IPS-18a (cell line): ENCODE data around the gene SMAD4.

Experiments used
- H3K27ac ChIP-seq: one replicate; pipeline ENCODE4 v1.5.1; 2013; ENCODE audit warnings: low read length
- H3K27me3 ChIP-seq: one replicate; pipeline ENCODE4 v1.6.1; 2013; ENCODE audit warnings: mild to moderate bottlenecking, low read length; ENCODE audit not compliant: control insufficient read depth, insufficient read depth
- H3K36me3 ChIP-seq: one replicate; pipeline ENCODE4 v1.6.1; 2013; ENCODE audit warnings: low read depth, low read length; ENCODE audit not compliant: control insufficient read depth
- H3K4me1 ChIP-seq: one replicate; pipeline ENCODE4 v1.6.1; 2013; ENCODE audit warnings: low read depth, low read length; ENCODE audit not compliant: control insufficient read depth
- H3K4me3 ChIP-seq: one replicate; pipeline ENCODE4 v1.5.1; 2013; ENCODE audit warnings: low read length
- H3K9ac ChIP-seq: one replicate; pipeline ENCODE4 v1.6.1; 2013; ENCODE audit warnings: mild to moderate bottlenecking, low read length, moderate library complexity
- H3K9me3 ChIP-seq: one replicate; pipeline ENCODE4 v1.6.1; 2013; ENCODE audit warnings: low read depth, low read length; ENCODE audit not compliant: control insufficient read depth

Gene SMAD4

GRCh38 chr18:51122266-51123045, 92.4 kb downstream of the SMAD4 start:
- no peaks in the 10 kb centered on the region for H3K36me3 ChIP-seq
- H3K9me3 ChIP-seq = no peaks in the 10 kb centered on the region
- H3K27me3 ChIP-seq = no peaks in the 10 kb centered on the region
- no peak overlapping the region for H3K27ac ChIP-seq
- no peak overlapping the region for H3K4me3 ChIP-seq
- H3K4me1 ChIP-seq = peaks cover 3% of the 10 kb centered on the region
- H3K9ac ChIP-seq = no peak overlapping the region

GRCh38 chr18:51123046-51123395, 93.0 kb downstream of the SMAD4 start:
- Histone ChIP-seq H3K4me3 (no peak overlapping the region), H3K9ac (no peak overlapping the region), H3K9me3 (no peaks in the 10 kb centered on the region)

GRCh38 chr18:51123481-51123880, 93.5 kb downstream of the SMAD4 start:
- no peaks in the 10 kb centered on the region for H3K27me3 ChIP-seq
- no peak overlapping the region for H3K9ac ChIP-seq

More at GRCh38 chr18:51123046-51123395, 93.0 kb downstream of the SMAD4 start:
- Histone ChIP-seq H3K27ac (no peak overlapping the region), H3K27me3 (no peaks in the 10 kb centered on the region), H3K4me1 (peaks cover 3% of the 10 kb centered on the region), H3K36me3 (no peaks in the 10 kb centered on the region)

GRCh38 chr18:51123936-51124486, 94.0 kb downstream of the SMAD4 start:
- H3K9ac ChIP-seq = no peak overlapping the region
- H3K4me1 ChIP-seq = peaks cover 3% of the 10 kb centered on the region
- no peak overlapping the region for H3K4me3 ChIP-seq
- H3K27ac ChIP-seq = no peak overlapping the region
- H3K36me3 ChIP-seq = no peaks in the 10 kb centered on the region
- H3K9me3 ChIP-seq = no peaks in the 10 kb centered on the region
- H3K27me3 ChIP-seq = no peaks in the 10 kb centered on the region

More at GRCh38 chr18:51123481-51123880, 93.5 kb downstream of the SMAD4 start:
- H3K36me3 ChIP-seq = no peaks in the 10 kb centered on the region
- H3K4me3 ChIP-seq = no peak overlapping the region
- H3K9me3 ChIP-seq = no peaks in the 10 kb centered on the region
- peaks cover 3% of the 10 kb centered on the region for H3K4me1 ChIP-seq
- no peak overlapping the region for H3K27ac ChIP-seq

- Histone ChIP-seq H3K27me3 (no peaks in the 10 kb centered on the region), H3K36me3 (no peaks in the 10 kb centered on the region), H3K4me3 (no peak overlapping the region), H3K9ac (no peak overlapping the region), H3K9me3 (no peaks in the 10 kb centered on the region), H3K27ac (no peak overlapping the region), H3K4me1 (peaks cover 3% of the 10 kb centered on the region)
These were observed 96.0 kb downstream of the SMAD4 start for GRCh38 chr18:51125976-51126375.

- no peaks in the 10 kb centered on the region for H3K27me3 ChIP-seq
- H3K9ac ChIP-seq = no peak overlapping the region
- no peaks in the 10 kb centered on the region for H3K4me1 ChIP-seq
- no peak overlapping the region for H3K4me3 ChIP-seq
- H3K36me3 ChIP-seq = no peaks in the 10 kb centered on the region
- no peaks in the 10 kb centered on the region for H3K9me3 ChIP-seq
- H3K27ac ChIP-seq = no peak overlapping the region
These were observed 97.7 kb downstream of the SMAD4 start for GRCh38 chr18:51127664-51128063.

- Histone ChIP-seq H3K36me3 (no peaks in the 10 kb centered on the region), H3K4me1 (no peaks in the 10 kb centered on the region), H3K9me3 (no peaks in the 10 kb centered on the region), H3K9ac (no peak overlapping the region), H3K4me3 (no peak overlapping the region), H3K27ac (no peak overlapping the region), H3K27me3 (no peaks in the 10 kb centered on the region)
These were observed 98.5 kb downstream of the SMAD4 start for GRCh38 chr18:51128533-51128932.

- no peaks in the 10 kb centered on the region for H3K9me3 ChIP-seq
- no peak overlapping the region for H3K4me3 ChIP-seq
- H3K27me3 ChIP-seq = no peaks in the 10 kb centered on the region
- H3K9ac ChIP-seq = no peak overlapping the region
- no peak overlapping the region for H3K27ac ChIP-seq
- H3K36me3 ChIP-seq = no peaks in the 10 kb centered on the region
- peaks cover 3% of the 10 kb centered on the region for H3K4me1 ChIP-seq
These were observed 102.4 kb downstream of the SMAD4 start for GRCh38 chr18:51132256-51132935.

- Histone ChIP-seq H3K36me3 (no peaks in the 10 kb centered on the region), H3K9me3 (no peaks in the 10 kb centered on the region), H3K9ac (no peak overlapping the region), H3K27ac (no peak overlapping the region), H3K4me3 (no peak overlapping the region), H3K4me1 (peaks cover 3% of the 10 kb centered on the region), H3K27me3 (no peaks in the 10 kb centered on the region)
These were observed 103.7 kb downstream of the SMAD4 start for GRCh38 chr18:51133580-51134160.
